22Rv1 (cell line): ENCODE measurements around the gene RBM42.
"Not testable (repeated sequence)": the region's sequence is repeated elsewhere in the genome, so short reads cannot be mapped to it uniquely, and the experiment has no call there.

Source experiments
- ZFX ChIP-seq: fragments of 450-650 bp; IDR thresholded peaks from 2 replicates; pipeline ENCODE4 v1.6.1; 2017; ENCODE audit warnings: antibody characterized with exemption, borderline replicate concordance
- TF ChIP-seq, protein P1 (sequence below): fragments of 450-650 bp; IDR thresholded peaks from 2 replicates; pipeline ENCODE4 v1.5.1; 2017; ENCODE audit warnings: mild to moderate bottlenecking

DNA sequence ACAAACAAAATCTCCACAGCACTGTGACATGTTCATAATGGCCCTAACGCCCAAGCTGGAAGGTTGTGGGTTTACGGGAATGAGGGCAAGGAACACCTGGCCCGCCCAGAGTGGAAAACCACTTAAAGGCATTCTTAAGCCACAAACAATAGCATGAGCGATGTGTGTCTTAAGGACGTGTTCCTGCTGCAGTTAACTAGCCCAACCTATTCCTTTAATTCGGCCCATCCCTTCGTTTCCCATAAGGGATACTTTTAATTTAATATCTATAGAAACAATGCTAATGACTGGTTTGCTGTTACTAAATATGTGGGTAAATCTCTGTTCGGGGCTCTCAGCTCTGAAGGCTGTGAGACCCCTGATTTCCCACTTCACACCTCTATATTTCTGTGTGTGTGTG lies 21.7 kb upstream of the RBM42 start:
- TF ChIP-seq, protein P1, sequence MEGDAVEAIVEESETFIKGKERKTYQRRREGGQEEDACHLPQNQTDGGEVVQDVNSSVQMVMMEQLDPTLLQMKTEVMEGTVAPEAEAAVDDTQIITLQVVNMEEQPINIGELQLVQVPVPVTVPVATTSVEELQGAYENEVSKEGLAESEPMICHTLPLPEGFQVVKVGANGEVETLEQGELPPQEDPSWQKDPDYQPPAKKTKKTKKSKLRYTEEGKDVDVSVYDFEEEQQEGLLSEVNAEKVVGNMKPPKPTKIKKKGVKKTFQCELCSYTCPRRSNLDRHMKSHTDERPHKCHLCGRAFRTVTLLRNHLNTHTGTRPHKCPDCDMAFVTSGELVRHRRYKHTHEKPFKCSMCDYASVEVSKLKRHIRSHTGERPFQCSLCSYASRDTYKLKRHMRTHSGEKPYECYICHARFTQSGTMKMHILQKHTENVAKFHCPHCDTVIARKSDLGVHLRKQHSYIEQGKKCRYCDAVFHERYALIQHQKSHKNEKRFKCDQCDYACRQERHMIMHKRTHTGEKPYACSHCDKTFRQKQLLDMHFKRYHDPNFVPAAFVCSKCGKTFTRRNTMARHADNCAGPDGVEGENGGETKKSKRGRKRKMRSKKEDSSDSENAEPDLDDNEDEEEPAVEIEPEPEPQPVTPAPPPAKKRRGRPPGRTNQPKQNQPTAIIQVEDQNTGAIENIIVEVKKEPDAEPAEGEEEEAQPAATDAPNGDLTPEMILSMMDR: not testable (repeated sequence)
- not testable (repeated sequence) for TF ChIP-seq ZFX
